CD4-positive, alpha-beta T cell treated with Interleukin-17A for 4 hours (primary cell): ENCODE data around the gene MDM4.
"Not testable (repeated sequence)": the region's sequence is repeated elsewhere in the genome, so short reads cannot be mapped to it uniquely, and the experiment has no call there.

Source experiments
- DNase-seq: peaks from one replicate; pipeline ENCODE4 v3.0.0-alpha.2; 2020; ENCODE audit warnings: mixed read lengths

Gene MDM4, protein sequence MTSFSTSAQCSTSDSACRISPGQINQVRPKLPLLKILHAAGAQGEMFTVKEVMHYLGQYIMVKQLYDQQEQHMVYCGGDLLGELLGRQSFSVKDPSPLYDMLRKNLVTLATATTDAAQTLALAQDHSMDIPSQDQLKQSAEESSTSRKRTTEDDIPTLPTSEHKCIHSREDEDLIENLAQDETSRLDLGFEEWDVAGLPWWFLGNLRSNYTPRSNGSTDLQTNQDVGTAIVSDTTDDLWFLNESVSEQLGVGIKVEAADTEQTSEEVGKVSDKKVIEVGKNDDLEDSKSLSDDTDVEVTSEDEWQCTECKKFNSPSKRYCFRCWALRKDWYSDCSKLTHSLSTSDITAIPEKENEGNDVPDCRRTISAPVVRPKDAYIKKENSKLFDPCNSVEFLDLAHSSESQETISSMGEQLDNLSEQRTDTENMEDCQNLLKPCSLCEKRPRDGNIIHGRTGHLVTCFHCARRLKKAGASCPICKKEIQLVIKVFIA

DNA sequence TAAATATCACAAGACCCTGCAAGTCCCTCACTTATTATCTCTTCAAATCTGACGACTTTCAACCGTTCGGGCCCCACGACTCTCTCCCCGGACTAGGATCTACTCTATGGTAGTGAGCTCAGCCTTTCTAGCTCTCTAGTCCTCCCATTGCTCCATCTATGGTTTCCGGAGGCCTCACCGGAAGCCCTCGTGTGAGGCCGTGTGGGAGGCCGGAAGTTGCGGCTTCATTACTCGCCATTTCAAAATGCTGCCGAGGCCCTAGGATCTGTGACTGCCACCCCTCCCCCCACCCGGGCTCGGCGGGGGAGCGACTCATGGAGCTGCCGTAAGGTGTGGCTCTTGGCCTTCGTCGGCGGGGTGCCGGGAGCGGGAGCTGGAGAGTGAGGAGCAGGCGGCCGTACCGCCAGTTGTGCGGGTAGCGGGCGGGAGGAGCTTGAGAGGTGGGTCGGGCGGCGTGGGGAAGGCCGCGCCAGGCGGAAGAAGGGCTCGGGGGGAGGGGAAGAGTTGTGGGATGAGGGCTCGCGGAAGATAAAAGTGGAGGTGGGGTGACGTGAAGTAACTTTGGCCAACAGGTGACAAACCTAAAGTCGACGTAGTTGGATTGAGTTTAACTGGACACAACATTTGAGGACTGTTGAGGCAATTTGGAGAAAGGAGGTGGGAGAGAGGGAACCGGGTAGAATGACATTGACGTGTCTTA, at the start of gene MDM4:
Gene MDM4 (plus strand): TSS at position 227 of the 700 bp plus-strand sequence. CDS start 9,113 bp downstream, outside the sequence.
- peak; percentile 94 for DNase-seq

DNA sequence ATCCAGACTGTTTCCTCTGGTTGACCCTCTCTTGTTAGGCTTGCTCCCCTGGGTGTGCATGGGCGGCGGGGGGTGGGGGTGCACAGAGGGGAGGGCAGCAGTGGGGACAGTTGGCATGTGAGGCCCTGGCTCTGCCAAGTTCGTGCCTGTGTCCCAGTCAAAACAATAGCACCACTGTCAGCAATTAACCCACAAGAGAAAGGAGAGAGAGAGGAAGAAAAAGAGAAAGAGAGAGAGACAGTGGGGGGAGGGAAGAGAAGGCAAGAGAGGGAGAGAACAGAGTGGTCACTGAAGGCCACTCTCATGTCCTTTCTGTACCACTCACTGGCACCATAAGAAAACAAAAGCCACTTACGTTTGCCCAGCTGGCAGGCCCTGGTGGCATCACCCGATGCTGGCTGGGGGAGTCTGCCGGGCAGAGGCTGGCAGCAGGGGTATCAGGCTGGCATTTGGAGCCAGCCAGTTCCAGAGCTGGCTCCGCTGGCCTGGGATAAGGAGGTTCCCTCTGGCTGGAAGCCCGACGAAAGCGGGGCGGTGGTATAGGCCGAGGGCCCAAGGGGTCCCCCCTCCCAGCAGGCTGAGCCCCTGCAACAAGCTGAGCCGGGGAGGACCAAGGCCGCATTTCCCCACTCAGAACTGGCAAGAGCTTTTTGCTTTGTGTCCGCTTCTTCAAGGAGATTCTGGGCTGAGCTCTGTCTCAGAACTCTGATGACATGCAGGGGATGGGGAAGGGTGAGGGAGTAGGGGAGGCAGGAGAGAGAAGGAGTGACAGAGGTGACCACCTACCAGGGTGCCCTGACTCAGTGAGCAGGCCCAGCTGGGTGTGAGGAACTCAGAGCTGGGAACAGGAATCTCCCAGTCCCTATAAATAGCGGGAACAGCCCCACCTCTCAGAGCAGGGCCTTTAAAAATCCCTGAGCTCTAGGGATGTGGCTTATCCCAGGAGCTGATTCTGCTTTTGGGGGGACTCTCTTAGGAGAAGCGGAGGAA, 49.5 kb upstream of the MDM4 start:
- no peak for DNase-seq

DNA sequence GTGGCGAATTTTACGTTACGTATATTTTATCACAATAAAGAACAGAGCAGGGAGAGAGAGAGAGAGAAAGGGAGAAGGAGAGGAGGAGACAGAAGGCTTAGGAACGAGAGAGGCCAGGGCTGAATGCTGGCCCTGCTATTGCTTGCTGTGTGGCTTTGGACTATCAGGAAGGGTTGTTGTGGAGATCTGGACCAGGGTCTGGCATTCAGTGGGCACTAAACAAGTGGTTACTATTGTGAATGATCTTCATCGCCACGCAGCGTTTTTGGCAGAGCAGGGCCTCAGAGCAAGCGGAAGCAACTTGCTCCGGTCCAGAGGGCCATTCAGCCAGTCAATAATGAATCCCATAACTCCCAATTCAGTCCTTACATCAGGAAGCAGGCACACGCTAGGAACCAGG, 48.0 kb upstream of the MDM4 start:
- no peak for DNase-seq

DNA sequence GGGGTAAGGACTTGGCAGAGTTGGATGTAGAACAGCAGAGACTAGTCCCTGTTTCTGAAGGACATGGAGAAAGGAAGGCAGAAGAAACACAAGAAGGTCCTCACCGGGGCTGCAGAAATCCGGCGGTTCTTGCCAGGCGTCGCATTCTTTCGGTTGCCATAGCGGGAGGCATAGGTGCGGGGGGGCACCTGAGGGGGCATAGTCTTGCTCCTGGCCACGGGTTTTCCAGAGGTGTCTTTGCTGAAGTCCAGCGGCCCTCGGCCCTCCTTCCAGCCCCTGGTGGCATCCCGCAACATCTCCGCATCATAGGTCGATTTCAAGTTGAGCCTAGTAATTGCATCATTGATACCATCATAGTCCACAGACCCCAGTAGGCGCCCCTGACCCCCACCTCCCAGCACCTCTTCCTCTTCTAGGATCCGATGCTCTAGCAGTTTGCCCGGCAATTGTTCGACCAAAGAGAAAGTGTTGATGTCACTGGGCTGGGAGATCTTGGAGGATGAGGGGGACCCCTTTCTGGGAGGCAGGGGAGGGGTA, 47.4 kb upstream of the MDM4 start:
- DNase-seq, result no peak

DNA sequence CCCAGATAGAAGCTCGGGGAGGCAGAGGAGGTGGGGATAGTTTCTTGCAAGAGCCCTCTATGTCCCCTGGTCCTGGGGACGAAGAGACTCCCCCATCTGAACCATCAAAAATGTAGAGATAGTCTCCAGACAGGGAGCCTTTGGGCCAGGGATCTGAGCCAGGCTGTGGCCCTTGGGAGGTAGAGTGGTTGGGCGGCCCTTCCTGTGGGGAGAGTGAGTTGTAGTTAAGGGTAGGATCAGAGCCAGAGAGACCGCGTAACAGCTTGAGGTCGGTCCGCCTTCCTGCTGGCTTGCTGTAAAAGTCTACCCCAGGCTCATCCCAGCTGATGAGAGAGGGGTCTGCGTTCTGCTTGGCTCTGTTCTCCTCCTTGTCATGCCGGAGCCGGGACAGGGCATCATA, 46.9 kb upstream of the MDM4 start:
- DNase-seq, result no peak

DNA sequence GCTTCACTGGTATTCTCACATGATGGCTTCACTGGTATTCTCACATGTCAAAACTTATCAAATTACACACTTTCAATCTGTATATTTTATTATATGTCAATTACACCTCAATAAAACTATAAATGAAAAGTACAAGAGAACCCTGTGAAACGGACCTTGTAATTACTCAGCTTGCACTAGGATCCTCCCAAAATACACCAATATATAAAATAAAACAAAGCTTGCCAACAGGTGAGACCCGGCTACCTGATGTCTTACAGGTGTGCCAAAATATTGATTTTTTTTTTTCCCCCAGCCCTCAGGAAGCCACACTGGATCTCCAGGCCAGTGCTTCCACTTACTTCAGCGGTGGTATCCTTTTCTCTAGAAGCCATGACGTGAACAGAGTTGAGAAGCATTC, 44.5 kb upstream of the MDM4 start:
- no peak for DNase-seq

DNA sequence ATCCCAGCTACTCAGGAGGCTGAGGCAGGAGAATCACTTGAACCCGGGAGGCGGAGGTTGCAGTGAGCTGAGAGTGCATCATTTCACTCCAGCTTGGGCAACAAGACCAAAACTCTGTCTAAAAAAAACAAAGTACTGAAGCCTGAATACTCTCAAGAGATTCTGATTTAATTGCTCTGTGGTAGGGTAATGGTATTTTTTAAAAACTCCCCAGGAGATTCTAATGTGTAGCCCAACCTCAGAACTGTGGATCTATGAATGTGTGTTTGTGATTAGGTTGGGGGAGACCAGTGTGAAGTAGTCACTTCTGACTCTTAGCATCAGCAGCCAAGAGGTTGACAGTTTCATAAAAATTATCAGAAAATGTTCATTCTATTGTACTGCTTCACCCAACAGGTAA, 43.5 kb upstream of the MDM4 start:
- DNase-seq, result no peak

DNA sequence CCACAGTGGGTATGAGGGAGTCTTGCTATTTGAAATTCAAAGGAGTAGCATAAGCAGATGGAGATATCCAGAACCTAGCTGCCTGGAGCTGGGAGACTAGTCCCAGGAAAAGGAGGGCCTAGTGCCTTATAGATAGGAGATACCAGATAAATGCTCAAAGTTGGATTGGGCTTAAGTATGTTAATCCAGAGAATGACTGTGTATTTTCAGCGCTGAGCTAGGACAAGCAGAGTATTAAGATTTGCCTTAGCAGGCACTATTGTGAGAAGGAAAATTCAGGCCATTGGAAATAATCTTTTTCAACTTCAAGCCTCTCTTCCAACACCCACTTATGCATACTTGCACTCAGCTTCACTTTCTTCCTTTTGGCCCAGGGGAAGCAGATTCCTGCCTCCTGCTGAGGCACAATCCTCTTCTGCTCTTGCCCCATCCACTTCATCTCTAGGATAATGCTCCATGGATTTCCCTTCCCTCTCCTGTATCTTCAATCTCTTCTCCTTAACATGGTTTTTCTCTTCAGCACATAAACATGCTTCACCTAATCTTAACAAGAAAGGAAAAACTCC, 42.7 kb upstream of the MDM4 start:
- DNase-seq, result no peak

DNA sequence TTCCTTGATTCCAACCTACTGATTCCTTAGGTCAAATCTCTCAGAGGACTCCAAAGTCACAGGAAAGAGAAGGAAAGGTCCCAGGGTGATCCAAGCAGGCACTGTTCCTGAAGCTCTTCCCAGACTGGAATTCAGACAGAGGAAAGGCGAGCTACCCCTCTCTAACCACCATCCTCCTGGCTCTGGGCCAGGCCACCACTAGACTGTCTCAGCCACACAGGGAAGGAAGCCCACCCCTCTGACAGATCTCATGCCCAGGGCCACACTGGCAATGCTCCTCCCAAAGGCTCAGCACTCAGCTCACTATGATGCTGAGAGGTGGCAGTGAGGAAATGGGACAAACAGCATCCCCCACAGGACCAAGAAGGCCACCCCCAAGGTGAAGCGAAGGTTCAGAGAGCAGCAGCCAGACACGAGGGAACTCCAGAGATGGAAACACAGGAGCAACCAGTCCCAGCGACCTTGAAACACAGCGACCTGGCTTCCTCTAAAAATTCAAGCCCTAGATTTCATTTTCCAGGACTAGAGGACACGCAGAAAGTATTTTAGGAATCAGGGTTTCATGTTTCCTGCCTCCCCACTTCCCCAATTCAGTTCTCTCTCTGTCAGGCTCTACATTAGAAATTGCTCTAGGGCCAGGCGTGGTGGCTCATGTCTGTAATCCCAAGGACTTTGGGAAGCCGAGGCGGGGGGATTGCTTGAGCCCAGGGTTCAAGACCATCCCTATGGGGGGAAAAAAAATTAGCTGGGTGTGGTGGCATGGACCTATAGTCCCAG, 40.4 kb upstream of the MDM4 start:
- DNase-seq, result no peak

DNA sequence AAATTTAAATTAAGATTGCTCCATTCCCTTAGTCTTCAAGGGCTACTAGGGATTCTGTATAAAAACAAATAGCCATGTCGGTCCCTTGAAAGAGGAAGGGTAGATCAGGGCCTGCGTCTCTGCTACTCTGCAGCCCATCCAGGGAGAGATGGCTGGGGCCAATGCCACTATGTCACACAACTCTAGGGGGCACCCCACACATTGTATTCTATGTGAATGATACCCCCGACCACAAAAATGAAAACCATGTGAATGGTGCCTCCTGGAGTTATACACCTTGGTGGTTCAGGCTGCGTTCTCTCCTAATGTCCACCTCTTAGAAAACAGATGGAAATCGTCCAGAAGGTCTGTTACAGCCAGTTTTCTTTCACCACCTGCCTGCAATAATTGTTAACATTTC, 39.6 kb upstream of the MDM4 start:
- no peak for DNase-seq

DNA sequence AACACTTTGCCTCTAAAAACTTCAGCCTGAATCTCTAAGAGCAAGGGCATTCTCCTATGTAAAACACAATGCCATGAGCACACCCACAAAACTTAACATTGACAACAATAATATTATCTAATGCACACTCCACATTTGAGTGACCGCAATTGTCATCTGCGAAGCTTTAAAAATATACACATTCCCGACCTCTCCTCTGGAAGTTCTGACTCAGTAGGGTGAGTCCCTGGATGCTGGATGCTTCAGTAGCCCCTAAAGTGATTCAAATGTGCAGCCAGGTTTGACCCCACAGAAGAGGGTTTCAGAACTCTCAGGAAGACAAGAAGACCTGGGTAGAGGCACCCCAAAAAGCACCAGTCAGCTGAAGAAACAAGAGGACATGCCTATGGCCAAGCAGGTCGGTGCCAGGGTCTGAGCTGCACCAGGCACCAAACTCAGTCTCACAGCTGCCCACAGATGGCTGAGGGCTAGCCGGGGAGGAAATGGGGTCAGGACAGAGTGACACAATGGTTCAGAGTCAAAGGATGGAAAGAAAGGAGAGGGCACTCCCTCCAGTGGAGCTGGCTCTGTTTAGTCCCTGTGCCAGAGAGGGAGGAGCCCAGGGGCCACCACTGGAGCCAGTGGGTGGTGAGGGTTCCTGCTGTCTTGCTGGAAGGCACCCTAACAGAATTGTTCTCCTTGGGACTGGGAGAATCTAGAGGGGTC, 39.0 kb upstream of the MDM4 start:
- no peak for DNase-seq

DNA sequence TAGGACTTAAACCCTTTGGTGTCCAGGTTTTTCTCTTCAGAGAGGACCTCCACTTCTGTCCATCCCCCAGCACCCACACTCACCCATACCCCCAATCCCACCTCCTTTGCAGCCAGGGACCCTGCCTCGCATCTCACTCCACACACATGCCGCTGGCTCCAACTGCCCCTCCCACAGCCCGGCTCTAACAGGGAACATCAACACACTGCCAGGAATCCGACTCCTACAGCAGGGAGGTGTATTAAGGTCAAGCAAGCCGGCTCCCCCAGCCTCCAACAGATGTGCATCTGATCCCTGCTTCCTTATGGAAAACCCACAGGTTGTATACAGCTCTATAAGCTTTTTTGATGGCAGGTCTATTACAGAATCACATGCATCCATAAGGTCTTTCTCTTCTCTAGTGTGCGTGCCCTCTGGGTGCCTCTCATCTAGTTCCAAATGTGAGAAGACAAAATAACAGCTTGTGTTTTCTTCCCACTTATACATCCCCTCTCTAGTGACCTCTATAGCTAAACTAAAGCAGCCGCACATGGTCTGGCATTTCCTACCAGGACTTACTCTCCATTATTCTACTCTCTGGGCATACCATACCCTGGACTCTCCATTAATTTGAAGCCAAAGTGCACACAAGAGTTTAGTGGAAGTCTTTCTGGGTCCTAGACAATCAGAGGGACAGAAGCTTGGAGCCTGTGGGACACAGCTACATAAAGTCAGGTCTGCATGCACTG, 37.9 kb upstream of the MDM4 start:
- no peak for DNase-seq

DNA sequence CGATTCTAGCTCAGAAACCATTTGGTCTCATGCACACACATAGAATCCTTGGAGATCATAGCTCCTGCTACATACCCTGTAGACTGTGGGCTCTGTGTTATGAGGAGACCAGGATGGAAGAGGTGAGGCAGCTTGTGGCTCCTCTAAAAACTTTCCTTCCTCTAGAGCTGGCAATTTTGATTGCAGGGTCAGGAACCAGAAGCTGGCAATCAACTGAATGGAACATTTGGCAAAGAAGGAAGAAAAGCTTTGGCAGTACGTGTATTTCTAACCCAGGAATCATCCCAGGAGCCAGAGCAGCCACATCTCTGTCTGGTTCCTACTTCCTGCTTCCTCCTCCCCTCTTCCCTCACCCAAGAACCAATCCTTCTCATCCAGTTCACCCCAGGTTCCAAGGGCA, 37.3 kb upstream of the MDM4 start:
- DNase-seq, result no peak

DNA sequence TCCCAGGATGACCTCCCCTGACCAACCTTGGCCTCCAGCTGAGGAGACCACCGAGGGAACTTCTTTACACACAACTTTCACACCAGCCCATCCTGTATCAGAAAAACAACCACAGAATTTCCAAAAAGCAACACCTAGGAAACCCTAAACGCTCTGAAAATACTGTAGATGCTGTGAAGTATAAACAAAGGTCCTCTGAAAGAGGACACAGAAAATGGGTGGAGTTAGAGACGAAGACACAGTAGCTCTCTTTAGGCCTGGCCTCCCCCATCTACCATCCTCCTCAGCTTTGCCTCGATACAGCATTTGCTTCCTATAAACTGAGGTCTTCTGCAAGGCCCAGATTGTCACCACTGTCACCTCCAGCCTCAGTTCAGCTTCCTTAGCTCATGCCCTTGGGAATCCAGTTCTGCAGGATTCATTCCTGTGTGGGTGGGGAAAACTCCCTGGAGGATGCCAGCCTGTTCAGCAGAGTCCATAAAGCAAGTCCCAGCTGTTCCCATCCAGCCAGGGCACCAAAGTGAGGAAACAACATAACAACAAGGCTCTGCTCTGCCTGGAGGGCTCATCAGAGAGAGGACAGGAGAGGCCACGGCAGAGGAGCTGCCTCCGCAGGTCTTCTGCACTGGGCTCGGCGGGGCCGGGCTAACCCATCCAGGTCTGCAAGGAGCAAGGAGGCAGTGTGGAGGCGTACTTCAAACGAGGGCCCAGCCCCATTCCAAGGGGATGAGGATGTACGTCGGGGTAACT, 36.6 kb upstream of the MDM4 start:
- DNase-seq, result no peak

DNA sequence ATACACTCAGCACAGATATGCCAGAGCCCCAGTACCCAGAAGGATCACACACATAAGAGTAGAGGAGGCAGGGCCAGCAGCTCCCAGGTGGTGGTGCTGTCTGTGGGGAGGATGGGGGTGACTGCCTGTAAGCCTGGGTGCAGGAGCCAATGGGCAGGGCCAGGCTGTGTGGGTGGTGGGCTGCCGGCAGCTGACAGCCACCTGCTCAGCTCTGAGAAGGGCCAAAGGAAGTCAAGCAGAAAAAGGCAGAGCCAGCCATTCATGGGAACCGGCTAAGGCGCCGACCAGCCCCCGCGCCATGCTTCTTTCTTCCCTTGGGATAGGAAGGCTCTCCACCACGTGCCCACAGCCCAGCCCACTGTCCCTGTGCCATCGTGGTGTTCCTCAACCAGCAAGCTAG, 35.7 kb upstream of the MDM4 start:
- DNase-seq, result no peak

DNA sequence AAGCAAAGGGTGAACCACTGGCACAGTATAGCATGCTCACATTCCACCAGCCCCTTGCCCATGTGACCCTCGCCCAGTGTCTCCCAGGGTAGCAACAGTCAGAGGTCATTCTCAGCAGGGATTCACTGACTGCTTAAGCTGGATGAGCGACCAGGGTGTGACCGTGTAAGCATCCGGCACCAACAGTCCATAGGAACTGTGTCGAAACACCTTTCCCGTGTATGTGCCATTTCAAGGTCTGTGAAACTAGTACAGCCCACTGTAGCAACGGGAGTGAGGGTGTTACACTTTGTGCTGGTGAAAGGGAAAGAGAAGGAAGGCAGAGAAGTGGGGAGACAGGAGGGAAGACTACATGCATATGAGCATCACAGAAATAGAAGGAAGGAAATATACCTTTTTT, 32.4 kb upstream of the MDM4 start:
- DNase-seq, result no peak

DNA sequence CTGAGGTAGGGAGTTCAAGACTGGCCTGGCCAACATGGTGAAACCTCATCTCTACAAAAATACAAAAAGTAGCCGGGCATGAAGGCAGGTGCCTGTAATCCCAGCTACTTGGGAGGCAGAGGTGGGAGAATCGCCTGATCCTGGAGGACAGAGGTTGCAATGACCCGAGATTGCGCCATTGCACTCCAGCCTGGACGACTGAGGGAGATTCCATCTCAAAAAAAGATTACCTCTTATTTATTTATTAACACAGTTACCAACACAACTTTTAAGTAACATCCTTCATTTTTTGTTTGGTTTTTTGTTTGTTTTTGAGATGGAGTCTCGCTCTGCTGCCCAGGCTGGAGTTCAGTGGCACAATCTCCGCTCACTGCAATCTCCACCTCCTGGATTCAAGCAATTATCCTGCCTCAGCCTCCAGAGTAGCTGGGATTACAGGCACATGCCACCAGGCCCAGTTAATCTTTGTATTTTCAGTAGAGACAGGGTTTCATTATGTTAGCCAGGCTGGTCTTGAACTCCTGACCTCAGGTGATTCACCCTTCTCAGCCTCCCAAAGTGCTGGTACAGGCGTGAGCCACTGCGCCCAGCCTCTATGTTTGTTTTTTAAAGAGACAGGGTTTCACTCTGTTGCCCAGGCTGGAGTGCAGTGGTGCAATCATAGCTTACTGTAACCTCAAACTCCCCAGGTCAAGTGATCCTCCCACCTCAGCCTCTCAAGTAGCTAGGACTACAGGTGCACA, 29.5 kb upstream of the MDM4 start:
- DNase-seq, result not testable (repeated sequence)

DNA sequence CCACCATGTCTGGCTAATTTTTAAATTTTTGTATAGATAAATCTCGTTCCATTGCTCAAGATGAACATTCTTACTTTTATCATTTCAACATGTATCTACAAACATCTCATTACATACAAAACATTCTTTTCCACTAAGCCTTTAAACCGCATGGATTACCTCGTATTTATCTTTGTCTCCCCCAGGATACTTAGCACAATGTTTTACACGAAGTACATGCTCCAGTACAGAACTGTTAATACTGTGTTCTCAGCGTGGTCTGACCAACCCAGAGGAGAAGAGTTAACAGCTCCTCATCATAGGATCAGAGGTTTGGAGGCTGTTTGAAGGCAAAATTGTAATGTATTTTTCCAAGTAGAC, 29.0 kb upstream of the MDM4 start:
- DNase-seq, result no peak

DNA sequence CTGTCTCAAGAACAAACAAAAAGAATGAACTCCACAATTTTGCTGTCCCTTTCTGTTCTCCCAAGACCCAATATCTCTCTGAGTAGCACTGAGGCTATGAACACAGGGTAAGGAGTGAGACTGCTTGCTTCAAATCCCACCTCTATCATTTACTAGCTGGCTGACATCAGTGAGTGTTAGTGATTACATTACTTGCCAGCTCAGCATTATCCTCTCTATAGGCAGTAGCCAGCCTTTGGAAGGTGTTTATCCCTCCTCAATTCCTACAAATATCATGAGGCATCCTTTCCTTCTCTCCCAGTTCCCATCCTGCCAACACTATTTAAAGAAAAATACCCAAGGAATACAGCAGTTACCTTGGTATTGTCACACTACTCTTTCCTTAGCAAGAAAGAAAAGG, 24.6 kb upstream of the MDM4 start:
- DNase-seq, result no peak
